22Rv1 (cell line): ENCODE data around the gene WDR27.
"Not testable (repeated sequence)": the region's sequence is repeated elsewhere in the genome, so short reads cannot be mapped to it uniquely, and the experiment has no call there.

Source experiments
- H3K27ac ChIP-seq: fragments of 450-650 bp; 2 replicates; pipeline ENCODE4 v1.5.1; 2017
- ZFX ChIP-seq: fragments of 450-650 bp; IDR thresholded peaks from 2 replicates; pipeline ENCODE4 v1.6.1; 2017; ENCODE audit warnings: antibody characterized with exemption, borderline replicate concordance
- TF ChIP-seq, protein P1 (sequence below): fragments of 450-650 bp; IDR thresholded peaks from 2 replicates; pipeline ENCODE4 v1.5.1; 2017; ENCODE audit warnings: mild to moderate bottlenecking

WDR27 gene

DNA sequence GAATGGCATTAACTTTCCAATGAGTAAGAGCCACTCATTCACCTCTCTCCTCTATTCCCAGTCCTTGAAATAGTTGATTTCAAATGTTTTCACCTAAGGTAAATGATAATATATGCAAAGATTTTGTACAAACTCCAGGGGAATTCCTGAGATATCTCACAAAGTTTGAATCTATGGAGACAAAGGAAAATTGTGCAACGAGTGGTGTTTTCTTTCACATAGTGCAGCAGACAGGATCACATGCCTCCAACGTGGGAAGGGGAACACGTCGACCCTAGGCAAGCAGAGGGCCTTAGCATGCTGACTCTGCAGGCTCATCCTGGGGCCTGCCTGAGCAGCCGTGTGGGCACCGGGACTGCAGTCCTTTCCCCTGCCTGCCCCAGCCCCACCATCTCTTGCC, 252.6 kb downstream of the WDR27 start:
- TF ChIP-seq, protein P1, sequence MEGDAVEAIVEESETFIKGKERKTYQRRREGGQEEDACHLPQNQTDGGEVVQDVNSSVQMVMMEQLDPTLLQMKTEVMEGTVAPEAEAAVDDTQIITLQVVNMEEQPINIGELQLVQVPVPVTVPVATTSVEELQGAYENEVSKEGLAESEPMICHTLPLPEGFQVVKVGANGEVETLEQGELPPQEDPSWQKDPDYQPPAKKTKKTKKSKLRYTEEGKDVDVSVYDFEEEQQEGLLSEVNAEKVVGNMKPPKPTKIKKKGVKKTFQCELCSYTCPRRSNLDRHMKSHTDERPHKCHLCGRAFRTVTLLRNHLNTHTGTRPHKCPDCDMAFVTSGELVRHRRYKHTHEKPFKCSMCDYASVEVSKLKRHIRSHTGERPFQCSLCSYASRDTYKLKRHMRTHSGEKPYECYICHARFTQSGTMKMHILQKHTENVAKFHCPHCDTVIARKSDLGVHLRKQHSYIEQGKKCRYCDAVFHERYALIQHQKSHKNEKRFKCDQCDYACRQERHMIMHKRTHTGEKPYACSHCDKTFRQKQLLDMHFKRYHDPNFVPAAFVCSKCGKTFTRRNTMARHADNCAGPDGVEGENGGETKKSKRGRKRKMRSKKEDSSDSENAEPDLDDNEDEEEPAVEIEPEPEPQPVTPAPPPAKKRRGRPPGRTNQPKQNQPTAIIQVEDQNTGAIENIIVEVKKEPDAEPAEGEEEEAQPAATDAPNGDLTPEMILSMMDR, result no peak
- TF ChIP-seq ZFX, result no peak

DNA sequence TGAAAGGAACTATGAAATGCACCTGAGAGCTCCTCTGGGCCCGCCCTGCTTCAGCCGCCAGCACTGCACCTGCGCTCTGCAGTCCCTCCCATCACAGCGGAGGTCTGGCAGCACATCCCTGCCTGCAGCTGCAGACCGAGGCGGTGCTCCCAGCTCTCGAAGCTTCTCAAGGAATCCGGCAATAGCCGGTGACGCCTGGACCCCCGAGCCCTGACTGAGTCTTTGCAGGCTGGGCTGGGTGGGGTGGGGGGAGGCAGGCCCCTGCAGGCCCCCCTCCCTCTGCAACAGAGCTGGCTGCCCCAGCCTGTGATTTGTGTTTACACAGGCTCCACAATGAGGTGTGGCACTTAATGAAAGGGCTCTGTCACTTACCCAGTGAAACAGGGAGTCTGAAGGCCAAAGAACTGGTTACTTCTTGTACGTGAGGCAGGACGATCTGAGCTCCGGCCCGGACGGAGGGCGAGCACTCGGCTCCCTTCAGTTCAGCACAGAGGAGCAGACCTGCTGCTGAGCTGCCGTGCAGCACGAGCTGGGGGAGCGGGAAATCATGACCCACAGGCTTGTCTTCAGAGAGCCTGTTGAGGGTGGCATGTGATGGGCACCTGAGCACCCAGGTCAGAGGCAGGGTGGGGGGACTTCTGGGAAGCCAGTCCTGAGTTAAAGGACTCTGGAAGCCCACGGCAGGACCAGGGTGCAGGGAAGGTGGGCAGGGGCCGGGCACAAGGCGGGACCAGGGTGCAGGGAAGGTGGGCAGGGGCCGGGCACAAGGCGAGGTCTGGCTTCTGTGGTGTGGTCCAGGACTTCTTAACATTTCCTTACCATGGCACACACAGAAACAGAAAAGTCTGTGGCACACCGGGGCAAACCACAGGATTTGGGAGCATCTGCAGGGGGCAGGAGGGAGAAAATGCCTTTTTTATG, 255.9 kb downstream of the WDR27 start:
- no peak for TF ChIP-seq ZFX
- TF ChIP-seq, protein P1, result no peak
- no peak overlapping the region for H3K27ac ChIP-seq

More for the DNA sequence above, 252.6 kb downstream of the WDR27 start:
- H3K27ac ChIP-seq, result no peak overlapping the region

DNA sequence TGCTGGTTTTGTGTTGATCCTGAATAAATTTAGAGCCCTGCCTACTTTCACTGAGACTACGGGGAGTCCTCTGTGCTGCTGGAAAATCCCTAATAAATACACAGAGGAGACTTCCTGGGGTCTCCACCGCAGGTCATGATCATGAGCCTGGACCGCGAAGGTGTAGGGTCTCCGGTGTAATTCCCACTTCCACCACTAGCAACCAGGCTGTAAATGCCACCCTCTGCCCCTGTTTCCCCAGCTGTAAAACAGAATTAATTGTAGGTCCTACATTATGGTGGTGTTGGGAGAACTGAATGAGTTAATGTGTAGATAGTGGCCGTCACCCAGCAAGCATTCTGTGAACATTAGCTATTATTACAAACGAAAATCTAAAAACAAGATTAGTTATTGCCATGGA, 256.6 kb downstream of the WDR27 start:
- H3K27ac ChIP-seq, result no peak overlapping the region
- TF ChIP-seq, protein P1, result peak; percentile 21
- no peak for TF ChIP-seq ZFX

DNA sequence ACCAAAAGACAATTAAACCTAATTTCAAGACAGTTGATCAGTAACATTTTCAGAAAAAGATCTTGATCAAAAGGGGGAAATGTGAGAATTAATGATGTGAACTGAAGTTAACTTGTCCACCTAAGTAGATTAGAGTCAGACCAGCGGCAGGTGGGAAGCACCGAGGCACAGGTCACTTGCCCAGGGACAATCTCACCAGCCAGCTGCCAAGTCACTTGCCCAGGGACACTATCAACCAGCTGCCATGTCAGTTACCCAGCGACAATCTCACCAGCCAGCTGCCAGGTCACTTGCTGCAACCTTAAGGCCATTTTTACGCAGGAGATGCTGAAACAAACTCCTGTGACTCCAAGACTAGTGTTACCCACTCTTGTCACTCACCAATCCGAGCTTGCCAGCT, 260.5 kb downstream of the WDR27 start:
- H3K27ac ChIP-seq, result no peak overlapping the region
- no peak for TF ChIP-seq ZFX
- TF ChIP-seq, protein P1, result no peak

DNA sequence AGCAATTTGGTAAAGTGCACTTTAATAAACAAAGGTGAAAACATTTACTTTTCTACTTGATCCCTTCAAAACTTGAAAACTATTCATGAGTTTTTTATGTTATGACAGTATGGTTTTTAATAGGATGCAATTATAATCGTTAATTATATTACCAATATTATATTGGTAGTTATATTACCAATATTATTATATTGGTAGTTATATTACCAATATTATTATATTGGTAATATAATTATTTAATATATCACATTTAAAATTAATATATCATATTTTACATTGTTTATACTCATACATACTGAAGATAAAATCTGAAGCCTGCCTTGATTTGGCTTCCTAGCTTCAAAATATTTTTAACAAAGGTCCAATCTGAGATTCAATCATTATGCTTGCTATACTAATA, 262.1 kb downstream of the WDR27 start:
- H3K27ac ChIP-seq, result no peak overlapping the region
- no peak for TF ChIP-seq ZFX
- TF ChIP-seq, protein P1, result no peak

DNA sequence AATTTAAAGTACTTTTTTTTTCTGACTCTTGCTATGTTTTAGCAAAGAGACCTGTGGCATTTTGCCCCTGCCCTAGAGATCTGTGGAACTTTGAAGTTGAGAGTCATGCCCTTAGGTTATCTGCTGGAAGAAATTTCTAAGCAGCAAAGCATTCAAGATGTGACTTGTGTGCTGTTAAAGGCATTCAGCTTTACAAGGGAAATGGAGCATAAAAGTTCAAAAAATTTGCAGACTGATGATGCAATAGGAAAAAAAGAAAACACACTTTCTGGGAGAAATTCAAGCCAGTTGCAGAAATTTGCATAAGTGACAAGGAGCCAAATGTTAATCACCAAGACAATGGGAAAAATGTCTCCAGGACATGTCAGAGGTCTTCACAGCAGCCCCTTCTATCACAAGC, 267.3 kb downstream of the WDR27 start:
- not testable (repeated sequence) for H3K27ac ChIP-seq

DNA sequence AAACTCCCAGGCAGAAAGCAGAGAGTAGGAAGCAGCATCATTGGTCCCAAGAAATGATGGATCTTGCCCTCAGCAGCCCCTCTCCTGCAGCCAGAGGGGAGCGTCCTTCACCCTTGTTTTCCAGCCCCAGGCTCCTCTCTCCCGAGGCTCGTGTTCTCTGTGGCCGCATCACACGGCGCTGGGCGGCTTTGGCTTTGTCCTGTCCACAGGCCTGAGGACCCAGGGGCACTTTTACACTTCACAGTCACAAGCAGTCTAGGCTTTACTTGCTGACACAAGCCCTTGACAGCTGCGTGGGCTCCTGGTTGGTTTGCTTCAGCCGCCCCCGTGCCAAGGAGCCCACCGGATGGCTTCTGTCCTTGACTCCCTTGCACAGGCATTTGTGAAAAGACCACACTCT, 272.8 kb downstream of the WDR27 start:
- TF ChIP-seq, protein P1, result no peak
- TF ChIP-seq ZFX, result no peak
- no peak overlapping the region for H3K27ac ChIP-seq
